HepG2 (cell line): ENCODE results near the gene NUP62. TPM values are rescaled to one million over a fixed set of nuclear protein-coding genes. Genes with fewer than 3 reads are reported as not detected.

Experiments used
- AKAP8 ChIP-seq: sonication (generic); formaldehyde crosslinking; IDR thresholded peaks from 2 replicates; pipeline ENCODE4 v1.5.1; 2020; ENCODE audit warnings: mild to moderate bottlenecking, missing genetic modification reagents
- CCDC6 ChIP-seq: sonication (generic); formaldehyde crosslinking; IDR thresholded peaks from 2 replicates; pipeline ENCODE4 v1.8.1; 2022; ENCODE audit warnings: mild to moderate bottlenecking, missing genetic modification reagents, moderate library complexity
- IRF2 ChIP-seq: IDR thresholded peaks from 2 replicates; pipeline ENCODE4 v1.6.1; 2018; ENCODE audit warnings: missing genetic modification reagents, missing compliant biosample characterization
- JDP2 ChIP-seq: sonication (generic); formaldehyde crosslinking; IDR thresholded peaks from 2 replicates; pipeline ENCODE4 v1.8.1; 2022; ENCODE audit warnings: missing genetic modification reagents, borderline replicate concordance
- KDM6A ChIP-seq: IDR thresholded peaks from 2 replicates; pipeline ENCODE4 v1.6.1; 2016; ENCODE audit warnings: low read depth
- MIER3 ChIP-seq: IDR thresholded peaks from 2 replicates; pipeline ENCODE4 v1.6.1; 2016; ENCODE audit warnings: missing compliant biosample characterization, borderline replicate concordance
- MYNN ChIP-seq: sonication (generic); formaldehyde crosslinking; IDR thresholded peaks from 2 replicates; pipeline ENCODE4 v1.4.0; 2020; ENCODE audit warnings: mild to moderate bottlenecking, low read depth, missing genetic modification reagents
- SRSF4 ChIP-seq: fragments of 200-400 bp; formaldehyde crosslinking; IDR thresholded peaks from one replicate; pipeline ENCODE4 v1.6.1; 2018; ENCODE audit warnings: mild to moderate bottlenecking, low read depth, low read length, moderate library complexity; ENCODE audit not compliant: poor library complexity, severe bottlenecking
- ZNF30 ChIP-seq: sonication (generic); formaldehyde crosslinking; IDR thresholded peaks from 2 replicates; pipeline ENCODE4 v1.5.0; 2020; ENCODE audit warnings: mild to moderate bottlenecking, missing genetic modification reagents
- ZNF329 ChIP-seq: sonication (generic); formaldehyde crosslinking; IDR thresholded peaks from 2 replicates; pipeline ENCODE4 v1.9.0; 2021; ENCODE audit warnings: low read depth, mild to moderate bottlenecking, missing genetic modification reagents
- ZNF350 ChIP-seq: sonication (generic); formaldehyde crosslinking; IDR thresholded peaks from 2 replicates; pipeline ENCODE4 v1.4.0; 2020; ENCODE audit warnings: mild to moderate bottlenecking, low read depth, missing genetic modification reagents, borderline replicate concordance
- ZNF543 ChIP-seq: sonication (generic); formaldehyde crosslinking; IDR thresholded peaks from 2 replicates; pipeline ENCODE4 v1.4.0; 2020; ENCODE audit warnings: mild to moderate bottlenecking, missing genetic modification reagents
- ZSCAN20 ChIP-seq: sonication (generic); formaldehyde crosslinking; IDR thresholded peaks from 2 replicates; pipeline ENCODE4 v1.4.0; 2020; ENCODE audit warnings: missing genetic modification reagents, mild to moderate bottlenecking, borderline replicate concordance
- polyA plus RNA-seq, 8 experiments: library from polyadenylated mRNA; depleted of rRNA in 3 of 8; stranded (reverse) in 7 of 8; unstranded in 1 of 8; fragments of >200 nt; fragmentation: Illumina TruSeq in 4 of 8; extraction: Trizol in 4 of 8; gene quantifications; 2 replicates each; pipeline versions ENCODE4 v1.2.1 to v1.2.3, GENCODE V29; 2011 to 2016; ENCODE audit warnings: low read depth in 4 of 8, missing spikeins in 1 of 8, mixed read lengths in 1 of 8; ENCODE audit not compliant: insufficient read depth in 1 of 8
- total RNA-seq, 5 experiments: library from RNA; depleted of rRNA; stranded (reverse); fragments of >200 nt; fragmentation: Illumina TruSeq; extraction: Trizol; gene quantifications; 2 replicates each; pipeline ENCODE4 v1.2.3, GENCODE V29; 2016; ENCODE audit warnings: low read depth in 1 of 5
- TF ChIP-seq, protein P1 (sequence below): sonication (generic); formaldehyde crosslinking; IDR thresholded peaks from 2 replicates; pipeline ENCODE4 v1.4.0; 2020; ENCODE audit warnings: missing genetic modification reagents, borderline replicate concordance
- TF ChIP-seq, protein P2 (sequence below): sonication (generic); formaldehyde crosslinking; IDR thresholded peaks from 2 replicates; pipeline ENCODE4 v1.4.0; 2020; ENCODE audit warnings: missing genetic modification reagents
- TF ChIP-seq, protein P3 (sequence below): sonication (generic); formaldehyde crosslinking; IDR thresholded peaks from 2 replicates; pipeline ENCODE4 v1.8.0; 2022; ENCODE audit warnings: mild to moderate bottlenecking, missing genetic modification reagents
- TF ChIP-seq, protein P4 (sequence below): sonication (generic); formaldehyde crosslinking; conservative IDR thresholded peaks from 2 replicates; pipeline ENCODE4 v1.8.1; 2023; ENCODE audit warnings: missing genetic modification reagents

The NUP62 gene
- total and polyA plus RNA-seq, 2 of the 13 experiments (the other 11 are each of a cell fraction or from before 2014, with no cell fraction given) = 16.5 to 41.5 TPM

DNA sequence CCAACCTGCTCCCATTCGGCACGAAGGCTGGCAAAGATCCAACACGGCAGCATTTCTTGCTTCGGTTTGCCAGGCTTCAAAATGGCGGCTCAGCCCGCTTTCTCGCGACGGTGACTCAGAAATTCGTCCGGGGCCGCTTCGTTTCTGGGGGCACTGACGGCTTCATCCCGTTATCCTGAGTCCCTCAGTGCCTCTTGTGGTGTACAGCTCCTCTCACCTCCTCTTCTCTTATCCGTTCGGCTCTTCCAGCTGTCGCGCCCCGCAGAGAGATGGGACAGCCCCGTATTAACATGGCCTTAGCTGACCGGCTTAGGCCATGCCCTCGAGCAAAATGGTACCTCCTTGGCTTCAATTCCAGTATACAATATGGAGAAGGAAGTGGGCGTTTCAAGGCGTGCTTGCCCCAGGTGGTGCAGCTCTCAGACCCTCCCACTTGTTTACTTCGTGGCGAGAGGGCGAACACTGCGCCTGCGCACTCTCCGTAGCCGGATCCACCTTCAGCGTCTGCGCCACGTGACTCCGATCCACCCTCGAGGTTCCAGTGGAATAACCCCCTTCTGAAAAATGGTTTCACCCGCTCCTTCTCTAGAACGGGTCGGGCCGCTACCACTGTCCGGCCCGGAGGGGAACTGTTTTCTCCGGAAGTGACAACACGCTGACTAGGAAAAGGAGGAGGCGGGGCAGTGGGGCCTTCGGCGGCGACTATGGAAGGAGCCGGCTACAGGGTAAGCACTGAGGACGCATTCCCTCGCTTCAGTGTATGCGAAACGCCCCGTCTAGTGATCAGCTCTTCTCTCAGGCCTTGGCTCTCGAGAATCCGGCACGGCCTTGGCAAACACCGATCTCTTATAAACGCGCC, 52.1 kb downstream of the NUP62 start, which contains the start of the genes AKT1S1 and TBC1D17 (continued):
- TF ChIP-seq, protein P1, sequence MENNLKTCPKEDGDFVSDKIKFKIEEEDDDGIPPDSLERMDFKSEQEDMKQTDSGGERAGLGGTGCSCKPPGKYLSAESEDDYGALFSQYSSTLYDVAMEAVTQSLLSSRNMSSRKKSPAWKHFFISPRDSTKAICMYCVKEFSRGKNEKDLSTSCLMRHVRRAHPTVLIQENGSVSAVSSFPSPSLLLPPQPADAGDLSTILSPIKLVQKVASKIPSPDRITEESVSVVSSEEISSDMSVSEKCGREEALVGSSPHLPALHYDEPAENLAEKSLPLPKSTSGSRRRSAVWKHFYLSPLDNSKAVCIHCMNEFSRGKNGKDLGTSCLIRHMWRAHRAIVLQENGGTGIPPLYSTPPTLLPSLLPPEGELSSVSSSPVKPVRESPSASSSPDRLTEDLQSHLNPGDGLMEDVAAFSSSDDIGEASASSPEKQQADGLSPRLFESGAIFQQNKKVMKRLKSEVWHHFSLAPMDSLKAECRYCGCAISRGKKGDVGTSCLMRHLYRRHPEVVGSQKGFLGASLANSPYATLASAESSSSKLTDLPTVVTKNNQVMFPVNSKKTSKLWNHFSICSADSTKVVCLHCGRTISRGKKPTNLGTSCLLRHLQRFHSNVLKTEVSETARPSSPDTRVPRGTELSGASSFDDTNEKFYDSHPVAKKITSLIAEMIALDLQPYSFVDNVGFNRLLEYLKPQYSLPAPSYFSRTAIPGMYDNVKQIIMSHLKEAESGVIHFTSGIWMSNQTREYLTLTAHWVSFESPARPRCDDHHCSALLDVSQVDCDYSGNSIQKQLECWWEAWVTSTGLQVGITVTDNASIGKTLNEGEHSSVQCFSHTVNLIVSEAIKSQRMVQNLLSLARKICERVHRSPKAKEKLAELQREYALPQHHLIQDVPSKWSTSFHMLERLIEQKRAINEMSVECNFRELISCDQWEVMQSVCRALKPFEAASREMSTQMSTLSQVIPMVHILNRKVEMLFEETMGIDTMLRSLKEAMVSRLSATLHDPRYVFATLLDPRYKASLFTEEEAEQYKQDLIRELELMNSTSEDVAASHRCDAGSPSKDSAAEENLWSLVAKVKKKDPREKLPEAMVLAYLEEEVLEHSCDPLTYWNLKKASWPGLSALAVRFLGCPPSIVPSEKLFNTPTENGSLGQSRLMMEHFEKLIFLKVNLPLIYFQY (CRISPR knock-in tag) = peak; percentile 51; the same call in 1 of the 2 replicates
- TF ChIP-seq, protein P2, sequence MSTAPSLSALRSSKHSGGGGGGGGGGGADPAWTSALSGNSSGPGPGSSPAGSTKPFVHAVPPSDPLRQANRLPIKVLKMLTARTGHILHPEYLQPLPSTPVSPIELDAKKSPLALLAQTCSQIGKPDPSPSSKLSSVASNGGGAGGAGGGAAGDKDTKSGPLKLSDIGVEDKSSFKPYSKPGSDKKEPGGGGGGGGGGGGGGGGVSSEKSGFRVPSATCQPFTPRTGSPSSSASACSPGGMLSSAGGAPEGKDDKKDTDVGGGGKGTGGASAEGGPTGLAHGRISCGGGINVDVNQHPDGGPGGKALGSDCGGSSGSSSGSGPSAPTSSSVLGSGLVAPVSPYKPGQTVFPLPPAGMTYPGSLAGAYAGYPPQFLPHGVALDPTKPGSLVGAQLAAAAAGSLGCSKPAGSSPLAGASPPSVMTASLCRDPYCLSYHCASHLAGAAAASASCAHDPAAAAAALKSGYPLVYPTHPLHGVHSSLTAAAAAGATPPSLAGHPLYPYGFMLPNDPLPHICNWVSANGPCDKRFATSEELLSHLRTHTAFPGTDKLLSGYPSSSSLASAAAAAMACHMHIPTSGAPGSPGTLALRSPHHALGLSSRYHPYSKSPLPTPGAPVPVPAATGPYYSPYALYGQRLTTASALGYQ = no peak
- no peak for TF ChIP-seq KDM6A (CRISPR knock-in tag)
- TF ChIP-seq CCDC6 = 0 out of 2 replicates have a peak, but pooled peaks have one; percentile 73
- no peak for TF ChIP-seq ZSCAN20 (CRISPR knock-in tag)
- TF ChIP-seq ZNF350 = peak; percentile 14; the same call in 1 of the 2 replicates
- TF ChIP-seq, protein P3, sequence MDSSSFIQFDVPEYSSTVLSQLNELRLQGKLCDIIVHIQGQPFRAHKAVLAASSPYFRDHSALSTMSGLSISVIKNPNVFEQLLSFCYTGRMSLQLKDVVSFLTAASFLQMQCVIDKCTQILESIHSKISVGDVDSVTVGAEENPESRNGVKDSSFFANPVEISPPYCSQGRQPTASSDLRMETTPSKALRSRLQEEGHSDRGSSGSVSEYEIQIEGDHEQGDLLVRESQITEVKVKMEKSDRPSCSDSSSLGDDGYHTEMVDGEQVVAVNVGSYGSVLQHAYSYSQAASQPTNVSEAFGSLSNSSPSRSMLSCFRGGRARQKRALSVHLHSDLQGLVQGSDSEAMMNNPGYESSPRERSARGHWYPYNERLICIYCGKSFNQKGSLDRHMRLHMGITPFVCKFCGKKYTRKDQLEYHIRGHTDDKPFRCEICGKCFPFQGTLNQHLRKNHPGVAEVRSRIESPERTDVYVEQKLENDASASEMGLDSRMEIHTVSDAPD (CRISPR knock-in tag) = no peak
- TF ChIP-seq IRF2 (CRISPR knock-in tag) = peak; percentile 68
- TF ChIP-seq MYNN = no peak
- TF ChIP-seq ZNF329 = no peak
- TF ChIP-seq AKAP8 (CRISPR knock-in tag) = no peak
- no peak for TF ChIP-seq JDP2
- no peak for TF ChIP-seq SRSF4
- no peak for TF ChIP-seq ZNF30 (CRISPR knock-in tag)
- no peak; the same call in 1 of the 2 replicates for TF ChIP-seq MIER3 (CRISPR knock-in tag)
- TF ChIP-seq, protein P4, sequence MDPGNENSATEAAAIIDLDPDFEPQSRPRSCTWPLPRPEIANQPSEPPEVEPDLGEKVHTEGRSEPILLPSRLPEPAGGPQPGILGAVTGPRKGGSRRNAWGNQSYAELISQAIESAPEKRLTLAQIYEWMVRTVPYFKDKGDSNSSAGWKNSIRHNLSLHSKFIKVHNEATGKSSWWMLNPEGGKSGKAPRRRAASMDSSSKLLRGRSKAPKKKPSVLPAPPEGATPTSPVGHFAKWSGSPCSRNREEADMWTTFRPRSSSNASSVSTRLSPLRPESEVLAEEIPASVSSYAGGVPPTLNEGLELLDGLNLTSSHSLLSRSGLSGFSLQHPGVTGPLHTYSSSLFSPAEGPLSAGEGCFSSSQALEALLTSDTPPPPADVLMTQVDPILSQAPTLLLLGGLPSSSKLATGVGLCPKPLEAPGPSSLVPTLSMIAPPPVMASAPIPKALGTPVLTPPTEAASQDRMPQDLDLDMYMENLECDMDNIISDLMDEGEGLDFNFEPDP (CRISPR knock-in tag) = no peak
- no peak for TF ChIP-seq ZNF543 (CRISPR knock-in tag)
